HepG2 (cell line): ENCODE results near the gene SEC14L1. TPM values are rescaled to one million over a fixed set of nuclear protein-coding genes. Genes with fewer than 3 reads are reported as not detected.

Experiments used
- AFF4 ChIP-seq: sonication (generic); formaldehyde crosslinking; IDR thresholded peaks from 2 replicates; pipeline ENCODE4 v1.4.0; 2020; ENCODE audit warnings: missing genetic modification reagents
- POLR2G ChIP-seq: fragments of 200-400 bp; formaldehyde crosslinking; IDR thresholded peaks from 2 replicates; pipeline ENCODE4 v1.6.1; 2018; ENCODE audit warnings: mild to moderate bottlenecking, low read depth, low read length, moderate library complexity
- ZNF33B ChIP-seq: sonication (generic); formaldehyde crosslinking; IDR thresholded peaks from 2 replicates; pipeline ENCODE4 v1.5.1; 2020; ENCODE audit warnings: mild to moderate bottlenecking, missing genetic modification reagents
- polyA plus RNA-seq, 8 experiments: library from polyadenylated mRNA; depleted of rRNA in 3 of 8; stranded (reverse) in 7 of 8; unstranded in 1 of 8; fragments of >200 nt; fragmentation: Illumina TruSeq in 4 of 8; extraction: Trizol in 4 of 8; gene quantifications; 2 replicates each; pipeline versions ENCODE4 v1.2.1 to v1.2.3, GENCODE V29; 2011 to 2016; ENCODE audit warnings: low read depth in 4 of 8, missing spikeins in 1 of 8, mixed read lengths in 1 of 8; ENCODE audit not compliant: insufficient read depth in 1 of 8
- total RNA-seq, 5 experiments: library from RNA; depleted of rRNA; stranded (reverse); fragments of >200 nt; fragmentation: Illumina TruSeq; extraction: Trizol; gene quantifications; 2 replicates each; pipeline ENCODE4 v1.2.3, GENCODE V29; 2016; ENCODE audit warnings: low read depth in 1 of 5
- TF ChIP-seq, protein P1 (sequence below): sonication (generic); formaldehyde crosslinking; IDR thresholded peaks from 2 replicates; pipeline ENCODE4 v1.4.0; 2020; ENCODE audit warnings: low read depth, missing genetic modification reagents

Gene SEC14L1
- total and polyA plus RNA-seq, 2 of the 13 experiments (the other 11 are each of a cell fraction or from before 2014, with no cell fraction given), result 26.3 to 43.9 TPM

DNA sequence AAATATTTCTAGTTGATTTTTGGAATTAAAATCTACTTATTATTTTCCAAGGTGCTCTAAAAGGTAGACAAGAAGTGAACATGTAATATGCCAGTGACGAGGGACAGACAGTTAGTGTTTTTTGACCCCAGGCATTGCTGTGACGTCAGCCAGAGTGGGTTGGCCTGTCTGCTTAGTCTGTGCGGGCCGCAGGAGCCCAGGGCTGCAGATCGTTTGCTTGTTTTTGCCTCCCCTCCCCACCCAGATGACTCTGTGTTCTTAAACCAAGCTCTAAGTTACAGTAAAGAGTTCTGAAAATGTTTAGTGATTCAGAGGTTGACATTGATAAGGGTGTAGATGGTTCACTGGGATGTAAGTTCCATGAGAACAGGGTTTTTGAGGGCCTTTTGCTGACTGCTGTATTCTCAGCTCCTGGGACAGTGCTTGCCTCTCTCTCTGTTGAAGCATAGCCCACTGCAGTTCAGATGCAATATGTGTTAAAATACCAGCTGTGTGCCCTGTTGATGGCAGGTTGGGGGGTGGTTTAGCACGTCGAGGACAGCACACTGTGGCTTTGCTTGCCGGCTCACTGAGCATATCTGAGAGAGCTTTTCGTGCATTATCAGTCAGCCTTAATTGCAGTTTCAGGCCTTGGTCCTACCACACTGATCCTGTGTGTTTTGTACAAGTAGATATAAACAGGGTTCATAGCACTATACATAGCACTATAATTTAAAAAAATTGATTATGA is 64.8 kb downstream of the SEC14L1 start (continued):
- TF ChIP-seq ZNF33B (CRISPR knock-in tag), result no peak
- no peak for TF ChIP-seq POLR2G
- TF ChIP-seq AFF4 (CRISPR knock-in tag), result no peak
- TF ChIP-seq, protein P1, sequence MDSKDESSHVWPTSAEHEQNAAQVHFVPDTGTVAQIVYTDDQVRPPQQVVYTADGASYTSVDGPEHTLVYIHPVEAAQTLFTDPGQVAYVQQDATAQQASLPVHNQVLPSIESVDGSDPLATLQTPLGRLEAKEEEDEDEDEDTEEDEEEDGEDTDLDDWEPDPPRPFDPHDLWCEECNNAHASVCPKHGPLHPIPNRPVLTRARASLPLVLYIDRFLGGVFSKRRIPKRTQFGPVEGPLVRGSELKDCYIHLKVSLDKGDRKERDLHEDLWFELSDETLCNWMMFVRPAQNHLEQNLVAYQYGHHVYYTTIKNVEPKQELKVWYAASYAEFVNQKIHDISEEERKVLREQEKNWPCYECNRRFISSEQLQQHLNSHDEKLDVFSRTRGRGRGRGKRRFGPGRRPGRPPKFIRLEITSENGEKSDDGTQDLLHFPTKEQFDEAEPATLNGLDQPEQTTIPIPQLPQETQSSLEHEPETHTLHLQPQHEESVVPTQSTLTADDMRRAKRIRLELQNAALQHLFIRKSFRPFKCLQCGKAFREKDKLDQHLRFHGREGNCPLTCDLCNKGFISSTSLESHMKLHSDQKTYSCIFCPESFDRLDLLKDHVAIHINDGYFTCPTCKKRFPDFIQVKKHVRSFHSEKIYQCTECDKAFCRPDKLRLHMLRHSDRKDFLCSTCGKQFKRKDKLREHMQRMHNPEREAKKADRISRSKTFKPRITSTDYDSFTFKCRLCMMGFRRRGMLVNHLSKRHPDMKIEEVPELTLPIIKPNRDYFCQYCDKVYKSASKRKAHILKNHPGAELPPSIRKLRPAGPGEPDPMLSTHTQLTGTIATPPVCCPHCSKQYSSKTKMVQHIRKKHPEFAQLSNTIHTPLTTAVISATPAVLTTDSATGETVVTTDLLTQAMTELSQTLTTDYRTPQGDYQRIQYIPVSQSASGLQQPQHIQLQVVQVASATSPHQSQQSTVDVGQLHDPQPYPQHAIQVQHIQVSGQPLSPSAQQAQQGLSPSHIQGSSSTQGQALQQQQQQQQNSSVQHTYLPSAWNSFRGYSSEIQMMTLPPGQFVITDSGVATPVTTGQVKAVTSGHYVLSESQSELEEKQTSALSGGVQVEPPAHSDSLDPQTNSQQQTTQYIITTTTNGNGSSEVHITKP (CRISPR knock-in tag), result no peak
